Adrenal gland (tissue), 12 donors: ENCODE results near the gene TK2. TPM values are rescaled to one million over a fixed set of nuclear protein-coding genes. Genes with fewer than 3 reads are reported as not detected.

Source experiments
- DNase-seq, 7 donors: peaks; one replicate each; pipeline ENCODE4 v3.0.0-alpha.2; 2019 to 2020
- H3K27ac ChIP-seq, 5 donors: fragments of 200-600 bp; sonication (generic) in 4 of 5; 1 replicate in 3 of 5; 2 replicates in 2 of 5; pipeline versions ENCODE4 v1.5.1 to v1.8.0; 2016 to 2020; ENCODE audit warnings: mild to moderate bottlenecking in 1 of 5
- H3K27me3 ChIP-seq: fragments of 200-600 bp; 2 replicates; pipeline ENCODE4 v1.8.0; 2021
- H3K36me3 ChIP-seq, 2 donors: fragments of 200-600 bp; replicated peaks in 1 of 2; 1 replicate in 1 of 2; 2 replicates in 1 of 2; pipeline versions ENCODE4 v1.5.1 to v1.8.0; 2018 to 2022
- H3K4me1 ChIP-seq, 2 donors: fragments of 200-600 bp; replicated peaks in 1 of 2; 1 replicate in 1 of 2; 2 replicates in 1 of 2; pipeline versions ENCODE4 v1.5.1 to v1.8.0; 2018 to 2021
- H3K4me3 ChIP-seq, 4 donors: fragments of 200-600 bp; sonication (generic) in 3 of 4; one replicate each; pipeline ENCODE4 v1.5.1; 2016 to 2018
- H3K9me3 ChIP-seq, 3 donors: fragments of 200-600 bp; sonication (generic) in 1 of 3; replicated peaks in 1 of 3; 1 replicate in 2 of 3; 2 replicates in 1 of 3; pipeline versions ENCODE4 v1.5.1 to v1.8.0; 2016 to 2021
- POLR2A ChIP-seq, 2 donors: fragments of 450-650 bp; IDR thresholded peaks; one replicate each; pipeline ENCODE4 v1.6.1; 2017; ENCODE audit warnings: antibody characterized with exemption in 2 of 2, mild to moderate bottlenecking in 2 of 2, moderate library complexity in 1 of 2
- WGBS, 4 donors: extraction: QIAGEN DNeasy Blood & Tissue Kit in 2 of 4; methylation state at CpG; one replicate each; pipeline versions ENCODE4 v1.1.5 to v1.1.7; 2013 to 2017; 5-methylcytosine and 5-hydroxymethylcytosine counted together
- intact Hi-C, 2 donors: fragments of 100-400 bp; cut with DNase I; formaldehyde crosslinking; loops; one replicate each; pipeline versions ENCODE4 v1.14.1 to v1.15.0; 2022 to 2023
- polyA plus RNA-seq, 3 donors: library from polyadenylated mRNA; stranded (reverse); fragments of 200-250 nt in 2 of 3; fragments of 350-450 nt in 1 of 3; fragmentation: Illumina TruSeq in 1 of 3; extraction: RNeasy Lipid Tissue Mini Kit (QIAGEN cat#74804) in 1 of 3; gene quantifications; one replicate each; pipeline ENCODE4 v1.2.3, GENCODE V29; 2013 to 2014
- total RNA-seq, 9 donors: library from RNA; depleted of rRNA in 4 of 9; stranded (reverse); fragments of >200 nt in 4 of 9; fragments of 120-200 nt in 1 of 9; fragmentation: NEBNext Ultra II Directional in 1 of 9; extraction: Animal tissue kit (Norgen Biotek cat#: 25700) in 1 of 9; gene quantifications; one replicate each; pipeline versions ENCODE4 v1.1.0 to v1.2.4, GENCODE V29; 2013 to 2023
- TF ChIP-seq, protein P1 (sequence below), 6 experiments: fragments of 450-650 bp in 4 of 6; fragments of 200-600 bp in 2 of 6; sonication (generic) in 1 of 6; IDR thresholded peaks; 1 replicate in 5 of 6; 2 replicates in 1 of 6; pipeline versions ENCODE4 v1.5.1 to v1.8.0; 2016 to 2021; ENCODE audit warnings: antibody characterized with exemption in 6 of 6, mild to moderate bottlenecking in 2 of 6, moderate library complexity in 1 of 6
- donor health status: healthy with polysubstance abuse.
- donor health status: Bipolar disorder and iron deficiency.
- donor health status: DM: yes; HTN: yes; CAD: no.
- donor health status: DM: no; HTN: no; CAD: no.
- donor health status: DM: no; HTN: no; CAD: no.
- donor health status: DM: yes; HTN: yes; CAD: no.

TK2 gene
- total and polyA plus RNA-seq, 12 donors: 24.9 to 78.9 (median 59.3) TPM

DNA sequence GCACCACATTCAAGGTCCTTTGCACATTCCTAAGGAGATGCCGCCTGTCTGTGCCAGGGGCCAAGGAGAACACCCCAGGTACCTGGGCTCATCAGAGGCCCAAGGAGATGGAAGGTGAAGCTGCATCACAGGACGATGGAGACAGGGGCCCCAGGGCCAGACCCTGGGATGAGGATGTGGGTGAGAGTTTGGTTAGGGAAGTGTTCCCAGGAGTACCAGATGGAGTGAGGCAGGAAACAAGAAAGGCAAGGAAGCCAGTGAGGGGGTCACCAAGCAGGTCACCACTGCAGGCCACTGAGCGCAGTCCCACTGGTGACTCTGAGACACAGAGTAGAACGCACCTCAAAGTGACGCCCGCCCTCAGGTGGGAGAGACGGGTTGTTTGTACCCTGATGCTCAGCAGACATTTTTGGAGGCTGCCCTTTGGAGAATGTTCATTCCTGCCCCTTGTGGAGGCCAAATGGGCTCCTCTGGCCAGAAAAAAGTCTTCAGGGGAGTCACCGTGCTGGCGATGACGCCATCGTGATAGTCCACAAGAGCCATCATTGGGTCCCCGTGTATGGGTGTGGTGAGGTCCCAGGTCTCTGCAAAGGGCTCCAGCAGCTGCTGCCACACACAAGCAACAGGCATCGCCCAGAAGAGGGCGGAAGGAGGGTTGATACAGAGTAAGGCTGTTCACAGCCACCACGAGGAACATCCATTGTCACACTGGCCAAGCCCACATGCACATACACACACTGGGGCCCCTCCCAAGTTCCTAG lies 65.3 kb downstream of the TK2 start:
- DNase-seq: peak in 2 of 7 donors; percentile 17 to 45
- no peak for TF ChIP-seq POLR2A (IDR thresholded peaks at IDR 0.05)
- TF ChIP-seq, protein P1, sequence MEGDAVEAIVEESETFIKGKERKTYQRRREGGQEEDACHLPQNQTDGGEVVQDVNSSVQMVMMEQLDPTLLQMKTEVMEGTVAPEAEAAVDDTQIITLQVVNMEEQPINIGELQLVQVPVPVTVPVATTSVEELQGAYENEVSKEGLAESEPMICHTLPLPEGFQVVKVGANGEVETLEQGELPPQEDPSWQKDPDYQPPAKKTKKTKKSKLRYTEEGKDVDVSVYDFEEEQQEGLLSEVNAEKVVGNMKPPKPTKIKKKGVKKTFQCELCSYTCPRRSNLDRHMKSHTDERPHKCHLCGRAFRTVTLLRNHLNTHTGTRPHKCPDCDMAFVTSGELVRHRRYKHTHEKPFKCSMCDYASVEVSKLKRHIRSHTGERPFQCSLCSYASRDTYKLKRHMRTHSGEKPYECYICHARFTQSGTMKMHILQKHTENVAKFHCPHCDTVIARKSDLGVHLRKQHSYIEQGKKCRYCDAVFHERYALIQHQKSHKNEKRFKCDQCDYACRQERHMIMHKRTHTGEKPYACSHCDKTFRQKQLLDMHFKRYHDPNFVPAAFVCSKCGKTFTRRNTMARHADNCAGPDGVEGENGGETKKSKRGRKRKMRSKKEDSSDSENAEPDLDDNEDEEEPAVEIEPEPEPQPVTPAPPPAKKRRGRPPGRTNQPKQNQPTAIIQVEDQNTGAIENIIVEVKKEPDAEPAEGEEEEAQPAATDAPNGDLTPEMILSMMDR (IDR thresholded peaks at IDR 0.05): no peak
- Histone ChIP-seq H3K36me3 (no peaks in the 10 kb centered on the region), H3K27me3 (no peaks in the 10 kb centered on the region), H3K9me3 (no peaks in the 10 kb centered on the region), H3K4me1 (peaks cover 0 to 11% of the 10 kb centered on the region in 2 donors), H3K4me3 (no peak overlapping the region), H3K27ac (no peak overlapping the region)
- 80 to 87% (median 84%) methylated on average over 14 to 15 of the region's 15 CpGs for whole genome bisulfite sequencing, 4 donors
- intact Hi-C loops: loop anchor here (5.0 kb wide), 2 partner anchors 77 to 127 kb away; no protein-coding TSS in a partner anchor

GRCh38 chr16:66483689-66484452 lies 66.1 kb downstream of the TK2 start:
- no peak for TF ChIP-seq POLR2A (IDR thresholded peaks at IDR 0.05)
- TF ChIP-seq, protein P1 (IDR thresholded peaks at IDR 0.05): peak; percentile 86 to 91 (median 88)
- intact Hi-C loops: loop anchor here (5.0 kb wide), 2 partner anchors 77 to 127 kb away; no protein-coding TSS in a partner anchor
- Histone ChIP-seq H3K27me3 (no peaks in the 10 kb centered on the region), H3K4me1 (peaks cover 0 to 11% of the 10 kb centered on the region in 2 donors), H3K36me3 (no peaks in the 10 kb centered on the region), H3K9me3 (no peaks in the 10 kb centered on the region), H3K4me3 (no peak overlapping the region), H3K27ac (no peak overlapping the region)
- peak; percentile 67 to 86 (median 79) for DNase-seq
- WGBS, 4 donors: 27 to 38% (median 37%) methylated on average over 11 to 14 of the region's 14 CpGs

- Histone ChIP-seq H3K9me3 (no peaks in the 10 kb centered on the region), H3K27me3 (no peaks in the 10 kb centered on the region), H3K4me3 (no peak overlapping the region), H3K36me3 (no peaks in the 10 kb centered on the region), H3K4me1 (peaks cover 0 to 5% of the 10 kb centered on the region in 2 donors), H3K27ac (no peak overlapping the region)
- TF ChIP-seq POLR2A (IDR thresholded peaks at IDR 0.05): no peak
- TF ChIP-seq, protein P1 (IDR thresholded peaks at IDR 0.05): no peak
- DNase-seq: peak in 2 of 7 donors; percentile 12 to 35
- WGBS, 4 donors: 44 to 68% (median 60%) methylated on average over 2 to 7 of the region's 7 CpGs
- intact Hi-C loops: loop anchor here (5.0 kb wide), 2 partner anchors 75 to 125 kb away; no protein-coding TSS in a partner anchor
Measured at GRCh38 chr16:66481943-66482390, 68.0 kb downstream of the TK2 start.
